Stimulated activated naive CD4-positive, alpha-beta T cell treated with Interleukin-2 at 50 U/mL for 16 hours (primary cell): Measurements from ENCODE around the gene UST.
"Not testable (repeated sequence)": the region's sequence is repeated elsewhere in the genome, so short reads cannot be mapped to it uniquely, and the experiment has no call there.

ENCODE experiments used
- DNase-seq: peaks from one replicate; lab custom pipeline; 2025; lab: John Stamatoyannopoulos, UW

Gene UST

DNA sequence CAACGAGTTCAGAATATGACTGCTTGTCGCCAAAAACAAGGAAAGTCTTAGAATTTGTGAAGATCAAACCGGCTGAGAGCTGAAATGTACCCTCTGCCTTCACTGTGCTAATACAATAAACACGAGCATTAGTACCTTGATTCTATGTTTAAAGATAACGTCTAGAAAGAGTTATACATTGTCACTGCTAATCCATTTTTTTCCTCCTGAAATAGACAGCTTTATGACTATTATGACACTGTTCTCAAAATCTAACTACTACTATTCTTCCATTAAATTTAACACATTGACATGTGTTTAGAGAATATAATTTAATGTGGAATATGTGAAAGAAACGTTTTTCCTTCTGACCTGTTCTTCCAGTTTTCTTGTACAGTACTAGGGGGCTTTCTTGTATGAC lies 204.8 kb downstream of the UST start:
- no peak for DNase-seq

DNA sequence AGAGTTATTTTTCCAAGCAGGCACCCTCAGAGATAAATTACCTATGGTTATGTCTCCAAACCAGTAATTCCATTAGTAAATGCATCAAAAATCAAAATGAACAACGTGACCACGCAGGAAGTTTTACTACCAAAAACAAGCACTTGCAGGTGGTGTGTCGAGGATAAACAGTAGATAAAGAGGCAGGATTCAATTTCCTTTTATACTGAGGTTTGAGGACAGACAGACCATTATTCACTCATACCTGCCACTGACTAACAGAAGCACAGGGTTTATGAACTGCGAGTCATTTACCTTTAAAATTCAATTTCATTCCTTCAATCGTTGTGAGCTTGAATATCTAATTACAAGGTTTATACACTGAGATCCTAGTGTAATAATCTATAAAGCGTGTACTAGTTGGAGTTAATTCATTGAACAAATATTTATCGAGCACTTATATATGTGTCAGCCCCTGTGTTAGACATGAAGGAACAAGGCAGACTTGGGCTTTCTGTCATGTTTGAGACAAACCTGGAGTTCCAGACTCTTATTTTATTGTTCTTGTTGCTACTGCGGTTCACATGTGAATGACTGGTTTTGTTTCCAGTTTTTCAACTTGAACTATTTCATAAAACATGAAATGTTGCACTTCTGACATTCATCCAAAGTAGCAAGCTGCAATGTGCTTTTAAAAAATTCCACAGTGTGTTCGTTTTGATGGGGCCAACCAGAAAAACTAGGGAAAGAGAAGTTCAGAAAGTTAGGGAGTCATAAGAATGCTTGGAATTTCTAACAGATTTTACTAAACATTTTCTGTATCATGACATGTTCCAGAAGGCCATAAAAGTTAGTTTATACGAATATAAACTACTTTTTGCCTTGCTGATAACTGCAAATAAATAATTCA lies 205.6 kb downstream of the UST start:
- DNase-seq, result no peak

DNA sequence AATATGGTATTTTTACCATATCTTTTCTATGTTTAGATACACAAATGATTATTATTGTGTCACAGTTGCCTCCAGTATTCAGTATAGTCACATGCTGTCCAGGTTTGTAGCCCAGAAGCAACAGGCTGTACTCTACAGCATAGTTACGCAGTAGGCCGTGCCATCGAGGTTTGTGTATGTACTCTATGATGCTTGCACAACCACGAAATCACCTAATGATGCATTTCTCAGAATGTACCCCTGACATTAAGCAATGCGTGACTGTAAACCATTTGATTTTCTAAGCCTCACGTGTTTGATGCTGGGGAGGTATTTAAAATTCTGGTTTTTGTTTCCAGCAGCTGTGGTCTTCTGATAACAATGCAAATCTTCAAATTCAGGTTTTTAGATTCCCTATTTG lies 207.6 kb downstream of the UST start:
- no peak for DNase-seq

DNA sequence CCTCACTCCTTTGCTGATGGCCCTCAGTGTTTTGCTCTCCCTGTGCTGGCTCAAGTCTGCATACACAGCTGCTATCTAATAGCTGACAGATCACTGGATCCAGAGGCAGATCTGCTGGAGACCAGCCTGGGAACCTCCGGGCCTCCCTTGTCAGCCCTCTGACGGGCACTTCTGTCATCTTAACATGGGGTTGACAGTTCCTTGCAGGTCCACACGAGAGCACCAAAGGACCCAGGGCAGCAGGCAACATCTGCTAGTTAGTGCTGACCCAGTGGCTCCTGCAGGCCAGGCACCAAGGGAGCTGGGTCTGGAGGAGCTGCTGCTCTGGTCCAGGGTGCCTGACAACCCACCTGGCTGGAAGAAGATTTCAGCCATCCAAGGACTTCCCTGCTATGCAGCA lies 208.1 kb downstream of the UST start:
- DNase-seq, result no peak

DNA sequence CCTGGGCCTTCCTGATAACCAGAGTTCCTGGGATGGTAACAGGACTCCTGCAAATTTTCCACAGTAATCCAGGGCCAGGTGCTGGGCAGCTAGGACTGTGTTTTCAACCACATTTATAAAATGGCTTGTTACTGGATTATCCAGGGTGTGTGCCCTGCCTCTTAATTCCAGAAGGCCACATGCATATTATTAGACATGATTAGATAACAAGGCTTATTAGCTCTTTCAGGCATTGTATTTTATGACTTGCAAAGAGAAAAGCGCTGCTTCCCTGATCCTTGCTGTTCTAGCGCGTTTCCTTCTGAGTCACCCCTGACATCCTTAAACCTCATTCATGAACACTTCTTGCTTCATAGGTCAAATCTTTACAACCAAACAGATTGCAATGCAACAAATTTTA lies 208.6 kb downstream of the UST start:
- no peak for DNase-seq

DNA sequence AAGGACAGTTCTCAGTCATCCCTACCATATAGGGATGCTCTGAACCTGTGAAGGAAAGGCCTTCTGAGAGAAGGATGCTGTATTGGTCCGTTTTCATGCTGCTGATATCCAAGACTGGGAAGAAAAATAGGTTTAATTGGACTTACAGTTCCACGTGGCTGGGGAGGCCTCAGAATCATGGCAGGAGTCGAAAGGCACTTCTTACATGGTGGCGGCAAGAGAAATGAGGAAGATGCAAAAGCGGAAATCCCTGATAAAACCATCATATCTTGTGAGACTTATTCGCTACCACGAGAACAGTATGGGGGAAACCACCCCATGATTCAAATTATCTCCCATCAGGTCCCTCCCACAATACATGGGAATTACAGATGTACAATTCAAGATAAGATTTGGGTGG lies 209.3 kb downstream of the UST start:
- not testable (repeated sequence) for DNase-seq

DNA sequence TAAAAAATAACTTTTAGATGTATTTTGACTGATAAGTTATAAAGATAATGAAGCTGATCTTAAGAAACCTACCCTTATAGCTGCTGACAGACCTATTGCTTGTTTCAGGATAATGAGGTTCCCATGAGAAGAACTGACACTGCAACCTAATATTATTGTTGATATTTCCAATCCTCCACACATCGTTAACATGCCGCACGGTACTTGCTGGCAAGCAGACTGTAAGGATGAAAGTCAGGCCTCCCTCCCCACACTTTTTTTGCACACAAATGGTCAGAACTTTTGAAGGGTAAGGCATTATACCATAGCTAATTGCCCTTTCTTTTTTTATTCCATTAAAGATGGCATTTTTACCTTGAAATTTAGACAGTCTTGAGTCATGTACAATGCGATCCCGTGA lies 210.9 kb downstream of the UST start:
- no peak for DNase-seq

DNA sequence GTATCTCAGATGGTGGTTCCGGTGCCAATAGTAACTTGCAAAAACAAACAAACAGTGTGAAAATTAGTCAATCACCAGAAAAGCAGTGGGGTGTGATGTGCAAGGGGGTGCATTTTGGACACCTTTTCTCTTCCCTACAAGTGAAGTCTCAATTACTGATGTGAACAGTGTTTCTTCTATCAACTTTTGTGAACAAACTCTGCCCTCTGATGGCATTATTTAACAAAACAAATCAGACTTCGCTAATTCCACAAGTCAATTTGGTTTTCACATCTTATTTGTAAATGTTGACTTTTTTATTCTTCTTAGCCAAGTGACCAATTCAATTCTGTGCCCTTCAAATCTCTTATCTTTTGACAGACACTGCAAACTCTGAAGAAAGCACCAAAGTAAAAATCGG lies 212.2 kb downstream of the UST start:
- DNase-seq, result no peak

DNA sequence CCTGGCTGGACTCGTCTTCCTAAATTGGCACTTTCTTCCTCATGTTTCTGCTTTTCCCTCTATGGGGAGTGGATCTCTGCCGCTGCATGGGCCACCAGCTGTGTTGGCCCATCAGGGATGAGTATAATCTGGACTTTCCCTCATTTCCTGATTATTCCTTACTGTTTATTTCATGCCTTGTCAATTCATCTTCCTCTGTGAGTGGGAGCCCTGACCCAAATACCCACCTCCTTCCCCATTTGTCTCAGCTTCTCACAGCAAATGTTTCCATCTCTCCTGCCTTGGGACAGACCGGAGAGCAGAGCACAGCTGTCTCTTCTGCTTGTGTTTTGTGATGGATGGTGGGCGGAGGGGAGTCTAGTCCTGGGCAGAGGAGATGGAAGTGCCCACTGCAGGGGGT lies 212.7 kb downstream of the UST start:
- no peak for DNase-seq

DNA sequence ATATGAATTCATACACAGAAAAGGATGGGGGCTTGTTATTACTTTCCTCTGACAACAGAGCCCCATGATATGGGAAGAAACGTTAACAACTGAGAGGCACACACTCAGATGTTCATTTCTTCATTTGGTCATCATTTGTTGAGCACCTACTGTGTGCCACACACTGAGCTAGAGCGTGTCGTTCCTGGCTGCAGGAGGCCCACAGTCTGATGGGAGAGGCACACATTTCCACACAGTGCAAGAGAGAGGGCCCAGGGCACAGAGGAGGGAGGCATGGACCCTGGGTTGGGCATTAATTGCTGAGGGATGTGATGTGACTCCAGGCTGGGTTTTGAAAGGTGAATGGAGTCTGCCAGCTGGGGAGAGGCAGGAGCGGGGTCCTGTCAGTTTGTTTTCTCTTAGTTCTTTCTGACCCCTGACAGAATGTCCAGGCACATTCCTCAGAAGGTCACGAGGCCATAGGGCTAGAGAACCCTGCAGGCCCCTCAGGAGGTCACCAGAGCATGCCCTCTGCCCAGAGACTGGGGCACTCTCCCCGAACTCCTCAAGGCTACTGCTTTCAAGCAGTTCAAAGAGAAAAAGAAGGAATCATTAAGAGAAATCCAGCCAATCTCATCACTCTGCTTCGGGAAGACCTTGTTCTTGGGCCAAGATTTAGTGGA lies 216.2 kb downstream of the UST start:
- no peak for DNase-seq

DNA sequence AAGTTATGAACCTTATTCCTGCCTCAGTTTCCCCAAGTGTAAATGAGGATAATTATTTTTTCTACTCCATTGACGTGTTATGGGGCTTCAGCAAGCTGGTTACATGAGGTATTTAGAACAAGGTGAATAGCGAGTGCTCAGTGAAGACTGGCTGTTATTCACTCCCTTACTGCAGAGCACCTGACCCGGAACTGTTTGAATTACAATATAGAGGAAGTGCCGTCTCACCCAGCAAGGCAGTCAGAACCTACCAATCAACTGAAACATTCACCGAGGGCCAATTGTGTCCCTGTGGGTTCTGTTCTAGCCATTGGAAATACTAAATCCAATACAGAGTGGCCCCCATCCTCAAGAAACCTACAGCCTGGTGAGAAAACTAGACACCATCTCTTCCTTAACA lies 216.9 kb downstream of the UST start:
- no peak for DNase-seq

DNA sequence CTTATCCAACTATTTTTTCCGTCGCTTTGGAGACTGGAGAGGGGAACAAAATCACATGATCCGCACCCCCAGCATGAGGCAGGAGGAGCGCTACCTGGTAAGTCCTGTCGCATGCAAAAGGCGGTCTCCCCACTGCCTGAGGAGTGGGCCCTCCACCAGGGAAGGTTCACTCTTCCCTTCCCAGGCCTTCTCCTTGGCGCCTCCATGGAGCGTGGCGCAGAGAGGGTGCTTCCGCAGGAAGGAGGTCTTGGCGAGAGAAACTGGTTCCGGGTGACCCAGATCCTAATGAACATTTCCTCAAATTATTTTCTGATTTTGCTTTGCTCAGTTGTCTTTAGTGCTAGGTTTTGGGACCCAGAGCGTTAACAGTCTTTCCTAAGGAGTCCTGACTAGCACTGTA lies 217.6 kb downstream of the UST start:
- no peak for DNase-seq

DNA sequence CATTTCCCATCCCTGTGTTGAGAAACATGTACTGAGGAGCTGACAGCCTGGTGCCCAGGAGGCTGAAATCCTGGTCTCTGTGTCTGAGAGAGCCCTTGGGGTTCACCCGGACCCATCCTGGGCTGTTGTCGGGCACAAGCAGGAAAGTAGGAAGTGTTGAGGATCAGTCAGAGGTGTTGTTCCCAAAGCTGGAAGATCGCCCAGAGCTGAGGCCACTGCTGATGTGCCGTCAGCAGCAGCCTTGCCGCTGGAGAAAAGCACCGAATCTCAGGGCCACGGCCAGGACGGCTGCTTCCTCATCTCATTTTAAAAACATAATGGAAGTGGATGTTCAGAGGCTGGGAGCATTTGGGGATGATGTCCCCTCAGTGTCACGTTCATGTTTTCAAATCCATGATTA lies 218.5 kb downstream of the UST start:
- DNase-seq, result no peak

DNA sequence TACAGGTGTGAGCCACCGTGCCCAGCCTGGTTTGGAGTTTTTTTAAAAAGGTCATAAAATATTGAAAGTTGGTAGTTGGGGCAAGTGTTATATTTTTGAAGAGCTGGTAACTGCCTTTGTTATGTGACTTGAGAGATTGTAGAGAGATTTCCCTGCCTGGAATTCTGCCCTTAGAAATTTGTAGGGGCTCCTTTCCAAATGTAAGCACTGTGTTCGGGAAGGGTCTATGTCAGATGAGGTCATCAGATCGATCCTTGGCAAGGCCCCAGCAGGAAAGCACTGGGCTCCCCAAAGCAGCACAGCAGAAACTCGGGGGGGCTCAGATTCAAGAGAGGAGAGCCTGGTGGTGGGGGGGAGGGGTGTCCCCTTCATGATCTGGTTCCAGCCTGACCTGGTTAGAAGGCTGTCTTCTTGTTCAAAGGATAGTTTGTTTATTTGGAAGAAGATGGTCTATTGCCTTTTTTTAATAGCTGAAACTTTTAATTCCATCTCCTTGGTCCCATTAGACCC lies 220.2 kb downstream of the UST start:
- no peak for DNase-seq

DNA sequence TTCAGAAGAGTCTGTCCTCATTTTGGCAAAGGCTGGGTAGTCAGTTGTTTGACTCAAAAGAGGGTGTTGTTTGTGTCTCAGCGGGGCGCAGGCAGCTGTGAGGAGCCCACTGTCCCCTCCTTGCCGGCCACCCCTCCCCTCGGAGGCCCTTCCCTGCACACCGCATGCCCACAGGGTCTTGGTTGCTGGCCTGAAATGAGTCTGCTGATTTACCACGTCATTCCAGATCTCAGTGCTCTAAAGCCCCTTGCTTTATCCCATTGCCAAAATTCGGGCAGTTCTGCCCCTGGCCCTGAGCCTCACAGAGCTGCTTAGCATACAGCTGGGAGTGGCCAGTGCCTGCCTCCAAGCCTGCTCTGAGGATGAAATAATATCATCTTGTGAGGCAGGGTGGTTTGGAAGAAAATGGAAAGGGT lies 220.7 kb downstream of the UST start:
- DNase-seq, result no peak

DNA sequence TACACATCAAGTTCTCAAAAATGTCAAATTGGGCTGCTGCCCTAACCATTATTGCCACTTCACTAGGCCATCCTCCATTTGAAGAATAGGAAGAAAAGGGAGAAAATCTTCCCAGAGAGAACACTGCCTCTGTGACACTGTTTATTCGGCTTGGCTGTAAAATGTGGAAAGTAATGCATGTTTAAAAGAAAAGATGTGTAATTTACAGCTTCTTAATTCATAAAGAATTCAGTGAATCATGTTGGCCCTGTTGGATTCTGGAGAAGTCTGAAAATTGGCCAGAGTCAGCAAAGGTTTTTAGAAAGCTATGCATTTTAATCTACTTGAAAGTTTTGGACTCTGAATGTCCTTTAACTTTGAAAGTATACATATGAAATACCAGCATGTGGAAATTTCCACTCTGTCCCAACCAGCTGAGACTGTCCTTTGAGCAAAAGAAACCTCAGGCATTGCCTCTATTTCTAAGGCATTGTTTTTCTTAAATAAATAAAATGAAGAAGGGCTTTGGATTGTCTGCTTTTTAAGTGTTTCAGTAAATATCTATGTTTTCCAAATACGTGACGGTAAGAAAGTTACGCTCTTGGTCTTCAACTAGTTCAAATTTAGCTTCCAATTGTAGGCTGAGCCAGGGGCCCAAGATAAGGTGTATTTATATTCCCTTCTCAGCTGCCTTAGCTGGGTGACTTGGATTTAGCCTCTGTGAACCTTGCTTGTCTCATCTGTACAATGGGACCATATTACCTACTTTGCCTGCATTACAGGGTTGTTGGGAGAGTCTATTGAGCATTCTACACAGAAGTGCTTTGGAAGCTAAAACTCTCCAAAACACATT lies 222.2 kb downstream of the UST start:
- DNase-seq, result no peak

DNA sequence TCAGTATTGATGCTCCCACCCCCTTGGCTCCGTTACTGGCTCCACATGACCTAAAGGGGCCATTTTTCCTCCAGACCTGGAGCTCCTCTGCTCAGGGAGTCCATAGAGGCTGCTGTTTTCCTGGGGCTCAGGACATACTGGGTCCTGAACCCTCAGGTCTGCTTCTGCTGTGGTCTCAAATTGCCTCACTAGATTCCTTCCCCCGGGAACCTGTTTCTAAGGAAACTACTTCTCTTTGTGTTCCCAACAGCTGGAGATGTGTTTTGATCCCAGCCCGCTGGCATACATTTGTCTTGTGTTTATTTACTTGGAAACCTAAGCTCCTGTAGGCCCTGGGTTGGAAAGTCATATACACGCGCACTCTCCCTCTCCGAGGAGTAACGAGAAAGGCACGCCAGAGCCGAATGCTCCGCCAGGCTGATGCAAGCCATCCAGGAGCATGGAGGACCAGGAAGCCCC lies 222.8 kb downstream of the UST start:
- DNase-seq, result no peak

DNA sequence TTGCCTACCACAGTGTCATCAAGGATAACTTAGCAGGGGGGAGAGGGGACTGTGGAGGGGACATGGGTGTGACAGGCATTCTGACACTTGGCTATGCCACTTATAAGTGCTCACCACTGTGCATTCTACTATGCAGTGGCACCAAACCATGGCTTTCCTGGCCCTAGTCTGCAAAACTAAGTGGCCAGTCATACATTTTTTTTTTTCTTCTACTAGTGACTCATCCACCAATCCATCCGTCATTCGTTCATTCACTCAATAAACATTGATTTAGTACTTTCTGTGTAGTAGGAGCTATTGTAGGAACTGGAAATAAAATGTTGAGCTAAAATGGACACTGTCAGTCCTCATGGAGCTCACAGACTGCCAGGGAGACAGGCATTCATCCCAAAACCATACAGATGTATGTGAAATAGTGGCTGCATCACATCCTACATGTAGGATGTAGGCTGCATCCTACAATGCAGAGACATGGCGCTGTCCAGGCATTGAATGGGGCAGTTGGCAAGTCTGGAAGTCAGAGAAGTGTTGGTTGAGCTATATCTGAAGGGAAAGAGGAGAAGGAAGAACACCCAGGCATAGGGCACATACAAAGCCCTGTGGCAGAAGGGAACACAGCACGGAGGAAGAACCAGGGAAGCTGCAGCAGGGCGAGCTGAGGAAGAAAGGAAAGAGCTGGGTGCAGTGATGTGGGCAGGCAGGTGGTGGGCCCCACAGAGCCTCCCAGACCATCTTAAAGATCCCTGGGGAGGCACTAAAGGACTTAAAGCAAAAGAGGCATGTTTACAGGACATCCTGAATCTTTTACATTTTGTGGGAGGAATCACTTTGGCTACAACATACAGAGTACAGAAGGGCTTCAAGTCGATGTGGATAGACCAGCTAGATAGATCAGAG lies 224.4 kb downstream of the UST start:
- no peak for DNase-seq

DNA sequence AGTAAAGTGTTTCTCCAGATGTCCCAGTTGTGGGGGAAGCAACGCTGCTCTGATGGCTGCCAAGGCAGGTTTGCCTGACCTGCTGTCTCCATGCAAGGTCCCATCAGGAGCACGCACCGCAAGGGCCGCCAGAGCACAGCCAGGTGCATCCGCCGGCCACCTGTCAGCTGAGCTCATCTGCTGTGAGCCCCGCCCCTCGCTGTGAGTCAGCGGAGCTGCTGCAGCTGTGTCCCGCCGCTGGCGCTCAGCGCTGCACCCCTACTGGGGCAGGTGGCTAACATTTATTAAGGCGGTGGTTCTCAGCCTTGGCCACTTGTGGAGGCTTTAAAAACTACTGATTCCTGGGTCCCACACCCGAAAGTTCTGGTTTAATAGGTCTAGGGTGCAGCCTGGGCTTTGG lies 225.7 kb downstream of the UST start:
- peak; percentile 19 for DNase-seq

DNA sequence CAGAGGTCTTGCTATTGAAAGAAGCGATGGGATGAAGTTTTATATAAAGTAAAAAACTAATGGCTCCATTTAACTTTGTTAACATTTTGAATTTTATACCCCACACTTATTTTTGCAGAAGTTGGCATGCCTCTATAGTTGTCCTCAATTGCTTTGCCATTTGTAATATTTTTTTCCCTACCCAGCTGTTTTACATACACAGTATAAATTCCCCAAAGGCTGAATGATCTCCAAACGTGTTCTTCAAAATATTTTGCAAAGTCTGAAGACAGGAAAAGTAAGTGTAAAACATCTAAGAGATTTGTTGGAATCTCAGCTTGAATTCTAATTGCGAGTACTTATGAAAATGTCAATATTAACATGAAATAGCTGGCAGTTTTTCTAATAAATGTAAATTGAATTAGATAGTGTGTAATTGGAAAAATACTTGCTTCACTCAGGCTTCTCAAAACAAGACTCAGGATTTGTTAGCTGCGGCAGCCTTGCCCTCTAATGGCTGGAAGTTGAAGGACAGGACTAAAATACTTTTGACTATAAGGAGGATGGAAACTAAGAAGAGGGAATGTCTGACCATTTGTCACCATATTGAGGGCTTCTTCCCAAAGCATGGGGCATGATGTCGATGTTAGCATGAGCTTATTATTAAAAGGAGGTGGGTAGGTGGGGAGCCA lies 226.8 kb downstream of the UST start:
- DNase-seq, result no peak

DNA sequence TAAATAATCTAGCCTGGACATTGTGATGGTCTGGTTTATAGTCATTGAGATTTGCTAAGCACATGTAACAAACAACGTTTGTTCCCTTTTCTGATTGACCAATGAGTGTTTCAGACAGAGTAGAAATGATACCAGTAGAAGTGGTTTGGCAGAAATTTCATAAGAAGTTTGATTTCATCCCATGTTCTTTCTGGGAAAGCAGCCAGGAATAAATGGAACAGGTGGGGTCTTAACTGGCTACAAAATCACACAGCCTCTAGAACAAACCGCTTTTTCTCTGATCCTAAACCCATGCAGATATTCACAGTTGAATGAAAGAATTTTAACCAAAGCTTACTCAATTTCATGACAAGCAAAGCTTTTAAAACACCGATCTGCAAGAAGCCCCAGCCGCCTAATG lies 227.5 kb downstream of the UST start:
- no peak for DNase-seq
